ENCODE data around the gene KIF16B. TPM values are rescaled to one million over a fixed set of nuclear protein-coding genes. Genes with fewer than 3 reads are reported as not detected.
"Not testable (repeated sequence)": the region's sequence is repeated elsewhere in the genome, so short reads cannot be mapped to it uniquely, and the experiment has no call there.

KIF16B gene
- total RNA-seq, 2 experiments from 2014 or later: 7.7 to 7.9 TPM

GRCh38 chr20:16451001-16451400 is 122.2 kb downstream of the KIF16B start:
- DNase-seq: no peak
- Mint-ChIP-seq H3K4me3 (no peak overlapping the region), H3K27ac (no peak overlapping the region), H3K27me3 (no peaks in the 10 kb centered on the region), H3K36me3 (peaks cover 14% of the 10 kb centered on the region), H3K9me3 (no peaks in the 10 kb centered on the region), H3K4me1 (ENCODE audit: low read depth) (no peaks in the 10 kb centered on the region)
- intact Hi-C loops (cut with micrococcal nuclease): no loop called here
- ChIA-PET POLR2A (no interaction called here), CTCF (interaction anchor here (1.6 kb wide), 1 partner anchor 25 kb away, joined by 3 read pairs; no protein-coding TSS in a partner anchor)

- Mint-ChIP-seq H3K9me3 (no peaks in the 10 kb centered on the region), H3K36me3 (peaks cover 14% of the 10 kb centered on the region), H3K27me3 (no peaks in the 10 kb centered on the region), H3K27ac (no peak overlapping the region), H3K4me3 (no peak overlapping the region), H3K4me1 (ENCODE audit: low read depth) (no peaks in the 10 kb centered on the region)
- intact Hi-C loops (cut with micrococcal nuclease): no loop called here
- ChIA-PET CTCF (no interaction called here), POLR2A (no interaction called here)
- no peak for DNase-seq
Measured at GRCh38 chr20:16446991-16447390, 126.3 kb downstream of the KIF16B start.

DNA sequence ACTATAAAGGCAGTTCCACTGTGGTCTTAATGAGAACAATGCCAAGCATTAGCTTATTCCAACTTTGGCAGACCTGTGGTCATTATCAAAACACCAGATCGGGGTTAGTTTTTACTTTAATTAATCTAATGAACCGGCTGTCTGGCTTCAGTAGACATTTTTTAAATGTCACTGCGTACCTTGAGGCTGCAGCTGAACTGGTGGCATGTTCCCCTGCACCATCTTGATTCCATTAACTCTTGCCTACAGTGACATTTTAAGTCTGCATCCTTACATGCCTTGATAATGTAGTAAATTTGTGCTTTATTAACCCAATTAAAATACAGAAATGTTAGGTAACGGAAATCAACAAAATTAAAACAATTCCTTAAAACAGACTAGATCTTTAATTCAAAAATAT is 127.0 kb downstream of the KIF16B start:
- no peak overlapping the region for H3K4me3 Mint-ChIP-seq
- POLR2A ChIA-PET: no interaction called here
- intact Hi-C loops (cut with micrococcal nuclease): no loop called here

GRCh38 chr20:16445482-16445881 is 127.8 kb downstream of the KIF16B start:
- H3K27me3 Mint-ChIP-seq: no peaks in the 10 kb centered on the region
- ChIA-PET POLR2A (no interaction called here), CTCF (no interaction called here)
- intact Hi-C loops (cut with micrococcal nuclease): no loop called here
- H3K4me3 Mint-ChIP-seq: no peak overlapping the region
- peaks cover 6% of the 10 kb centered on the region for H3K36me3 Mint-ChIP-seq
- H3K4me1 Mint-ChIP-seq (ENCODE audit: low read depth): peaks cover 8% of the 10 kb centered on the region
- H3K27ac Mint-ChIP-seq: no peak overlapping the region
- DNase-seq: no peak
- H3K9me3 Mint-ChIP-seq: no peaks in the 10 kb centered on the region

More for the DNA sequence above, 127.0 kb downstream of the KIF16B start:
- peaks cover 2% of the 10 kb centered on the region for H3K4me1 Mint-ChIP-seq (ENCODE audit: low read depth)
- no peak for DNase-seq
- CTCF ChIA-PET: no interaction called here
- H3K36me3 Mint-ChIP-seq: peaks cover 14% of the 10 kb centered on the region
- H3K27me3 Mint-ChIP-seq: no peaks in the 10 kb centered on the region
- H3K9me3 Mint-ChIP-seq: no peaks in the 10 kb centered on the region
- no peak overlapping the region for H3K27ac Mint-ChIP-seq

DNA sequence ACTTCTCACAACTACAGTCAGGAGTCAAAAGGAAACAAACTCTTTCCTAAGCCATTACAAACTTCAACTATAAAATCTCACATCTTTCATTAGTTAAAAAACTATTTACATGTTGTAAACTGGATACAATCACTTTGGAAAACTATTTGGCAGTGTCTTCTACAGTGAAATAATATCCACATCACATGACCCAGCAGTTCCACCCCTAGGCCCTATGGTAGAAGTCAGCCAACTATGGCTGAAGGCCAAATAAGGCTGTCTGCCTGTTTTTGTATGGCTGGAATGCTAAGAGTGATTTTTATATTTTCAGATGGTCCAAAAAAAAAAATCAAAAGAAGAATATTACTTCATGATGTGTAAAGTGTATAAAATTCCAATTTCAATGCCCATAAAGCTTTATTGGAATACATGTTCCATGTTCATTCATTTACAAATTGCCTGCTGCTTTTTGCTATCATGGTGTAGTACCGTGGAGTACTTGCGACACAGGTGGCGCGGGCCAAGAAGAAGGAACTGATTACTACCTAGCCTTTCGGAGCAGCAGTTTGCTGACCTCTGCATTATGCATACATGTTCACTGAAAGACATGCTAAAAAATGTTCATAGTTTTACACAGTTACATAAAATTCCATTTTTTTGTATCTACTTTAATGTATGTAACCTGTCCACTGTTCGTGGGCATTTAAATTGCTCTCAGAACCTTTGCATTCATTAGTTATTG is 129.0 kb downstream of the KIF16B start:
- Mint-ChIP-seq H3K27ac (no peak overlapping the region), H3K4me1 (ENCODE audit: low read depth) (peaks cover 15% of the 10 kb centered on the region), H3K27me3 (no peaks in the 10 kb centered on the region), H3K9me3 (peaks cover 8% of the 10 kb centered on the region), H3K4me3 (no peak overlapping the region), H3K36me3 (peaks cover 9% of the 10 kb centered on the region)
- no peak for DNase-seq
- CTCF ChIA-PET: no interaction called here
- POLR2A ChIA-PET: no interaction called here
- intact Hi-C loops (cut with micrococcal nuclease): no loop called here

DNA sequence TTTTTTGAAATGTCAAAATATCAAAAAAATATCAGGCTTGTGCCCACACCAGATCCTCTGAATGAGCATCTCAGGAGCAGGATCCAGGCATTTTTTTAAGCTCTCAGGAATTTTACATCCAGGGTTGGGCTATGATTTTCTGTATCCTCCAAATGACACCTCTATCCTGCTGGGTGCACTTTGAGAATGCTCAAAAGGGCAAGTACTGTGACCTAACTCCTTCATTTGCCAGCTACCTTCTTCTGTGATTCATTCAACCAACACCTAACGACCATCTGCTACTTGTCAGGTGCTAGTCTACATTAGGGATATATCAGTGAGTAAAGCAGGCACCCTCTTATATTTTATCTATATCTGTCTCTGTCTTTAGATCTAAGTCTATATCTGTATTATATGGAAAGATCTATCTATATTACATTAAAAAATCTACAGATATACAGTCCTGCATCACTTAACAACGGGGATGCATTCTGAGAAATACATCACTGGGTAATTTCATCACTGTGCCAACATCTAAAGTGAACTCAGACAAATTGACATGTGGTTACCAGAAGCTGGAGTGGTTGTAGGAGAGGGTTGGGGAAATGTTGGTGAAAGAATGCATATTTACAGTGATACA is 131.6 kb downstream of the KIF16B start:
- peaks cover 15% of the 10 kb centered on the region for H3K4me1 Mint-ChIP-seq (ENCODE audit: low read depth)
- H3K27ac Mint-ChIP-seq: no peak overlapping the region
- H3K9me3 Mint-ChIP-seq: peaks cover 11% of the 10 kb centered on the region
- no peak for DNase-seq
- POLR2A ChIA-PET: no interaction called here
- H3K36me3 Mint-ChIP-seq: peaks cover 13% of the 10 kb centered on the region
- CTCF ChIA-PET: interaction anchor here (0.6 kb wide), 1 partner anchor 158 kb away, joined by 3 read pairs; no protein-coding TSS in a partner anchor
- intact Hi-C loops (cut with micrococcal nuclease): no loop called here
- no peak overlapping the region for H3K4me3 Mint-ChIP-seq
- no peaks in the 10 kb centered on the region for H3K27me3 Mint-ChIP-seq

DNA sequence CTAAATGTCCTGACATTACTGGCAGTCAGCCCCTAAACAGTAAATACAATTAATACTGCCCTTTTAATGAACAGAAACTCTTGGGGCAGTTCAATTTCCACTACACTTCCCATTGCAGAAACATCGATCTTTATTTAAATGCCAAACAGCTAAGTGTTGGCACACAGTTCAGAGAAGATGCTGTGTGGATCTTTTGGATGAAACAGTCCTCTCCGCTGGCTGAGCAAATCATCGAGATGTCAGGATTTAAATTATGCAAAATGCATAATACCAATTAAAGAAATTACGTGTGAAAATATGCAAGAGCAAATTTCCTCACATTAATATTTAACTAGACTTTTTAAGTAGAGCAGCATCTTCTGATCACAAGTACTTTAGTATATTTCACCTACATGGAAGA is 132.6 kb downstream of the KIF16B start:
- Mint-ChIP-seq H3K27me3 (no peaks in the 10 kb centered on the region), H3K27ac (no peak overlapping the region), H3K4me3 (no peak overlapping the region), H3K4me1 (ENCODE audit: low read depth) (peaks cover 15% of the 10 kb centered on the region), H3K9me3 (peaks cover 11% of the 10 kb centered on the region), H3K36me3 (peaks cover 13% of the 10 kb centered on the region)
- ChIA-PET POLR2A (no interaction called here), CTCF (no interaction called here)
- intact Hi-C loops (cut with micrococcal nuclease): no loop called here
- no peak for DNase-seq

- H3K27ac Mint-ChIP-seq; H3K27me3 Mint-ChIP-seq; CTCF ChIA-PET; DNase-seq; POLR2A ChIA-PET; intact Hi-C loops (cut with micrococcal nuclease); H3K4me3 Mint-ChIP-seq: not testable (repeated sequence)
- Mint-ChIP-seq H3K9me3 (peaks cover 11% of the 10 kb centered on the region), H3K36me3 (peaks cover 13% of the 10 kb centered on the region), H3K4me1 (ENCODE audit: low read depth) (peaks cover 15% of the 10 kb centered on the region)
Measured at GRCh38 chr20:16439540-16439939, 133.7 kb downstream of the KIF16B start.

GRCh38 chr20:16438100-16438499 is 135.1 kb downstream of the KIF16B start:
- no peaks in the 10 kb centered on the region for H3K27me3 Mint-ChIP-seq
- POLR2A ChIA-PET: no interaction called here
- peaks cover 13% of the 10 kb centered on the region for H3K36me3 Mint-ChIP-seq
- H3K4me1 Mint-ChIP-seq (ENCODE audit: low read depth): peaks cover 15% of the 10 kb centered on the region
- CTCF ChIA-PET: no interaction called here
- DNase-seq: no peak
- intact Hi-C loops (cut with micrococcal nuclease): no loop called here
- H3K9me3 Mint-ChIP-seq: peaks cover 11% of the 10 kb centered on the region
- no peak overlapping the region for H3K4me3 Mint-ChIP-seq
- no peak overlapping the region for H3K27ac Mint-ChIP-seq

- intact Hi-C loops (cut with micrococcal nuclease): no loop called here
- Mint-ChIP-seq H3K27me3 (no peaks in the 10 kb centered on the region), H3K4me3 (no peak overlapping the region), H3K27ac (no peak overlapping the region), H3K4me1 (ENCODE audit: low read depth) (peaks cover 15% of the 10 kb centered on the region), H3K36me3 (peaks cover 13% of the 10 kb centered on the region), H3K9me3 (peaks cover 11% of the 10 kb centered on the region)
- ChIA-PET POLR2A (no interaction called here), CTCF (no interaction called here)
- DNase-seq: no peak
Measured at GRCh38 chr20:16437387-16437996, 135.8 kb downstream of the KIF16B start.

GRCh38 chr20:16434062-16434664 is 139.1 kb downstream of the KIF16B start:
- intact Hi-C loops (cut with micrococcal nuclease): no loop called here
- CTCF ChIA-PET: interaction anchor here (1.3 to 2.1 kb wide), 2 partner anchors 9 to 41 kb away, joined by 4 to 6 read pairs; no protein-coding TSS in a partner anchor
- Mint-ChIP-seq H3K36me3 (peaks cover 13% of the 10 kb centered on the region), H3K9me3 (peaks cover 2% of the 10 kb centered on the region), H3K27me3 (no peaks in the 10 kb centered on the region), H3K4me3 (no peak overlapping the region), H3K4me1 (ENCODE audit: low read depth) (no peaks in the 10 kb centered on the region), H3K27ac (no peak overlapping the region)
- peak; percentile 64 for DNase-seq
- POLR2A ChIA-PET: no interaction called here

- Mint-ChIP-seq H3K36me3 (peaks cover 12% of the 10 kb centered on the region), H3K4me3 (no peak overlapping the region), H3K9me3 (no peaks in the 10 kb centered on the region), H3K4me1 (ENCODE audit: low read depth) (no peaks in the 10 kb centered on the region), H3K27ac (no peak overlapping the region), H3K27me3 (no peaks in the 10 kb centered on the region)
- CTCF ChIA-PET: interaction anchor here (0.7 kb wide), 1 partner anchor 161 kb away, joined by 3 read pairs; no protein-coding TSS in a partner anchor
- DNase-seq: no peak
- intact Hi-C loops (cut with micrococcal nuclease): no loop called here
- POLR2A ChIA-PET: no interaction called here
Measured at GRCh38 chr20:16433293-16433580, 140.0 kb downstream of the KIF16B start.

Measured in activated CD4-positive, alpha-beta memory T cell treated with anti-CD3 and anti-CD28 coated beads for 36 hours (primary cell).